PC-3 (cell line): ENCODE data around the gene SLCO3A1.

Source experiments
- CTCF ChIP-seq: fragments of 300-600 bp; sonication (generic); conservative IDR thresholded peaks from 2 replicates; pipeline ENCODE4 v1.5.1; 2017; ENCODE audit warnings: antibody characterized with exemption, low read depth, mild to moderate bottlenecking, low read length
- EZH2 ChIP-seq: fragments of 300-600 bp; sonication (generic); IDR thresholded peaks from one replicate; pipeline ENCODE4 v1.6.1; 2017; ENCODE audit warnings: antibody characterized with exemption, mild to moderate bottlenecking, low read length; ENCODE audit not compliant: unreplicated experiment
- EZH2phosphoT487 ChIP-seq: fragments of 300-600 bp; sonication (generic); IDR thresholded peaks from 2 replicates; pipeline ENCODE4 v1.6.1; 2018; ENCODE audit warnings: mild to moderate bottlenecking, antibody characterized with exemption, low read length, borderline replicate concordance

DNA sequence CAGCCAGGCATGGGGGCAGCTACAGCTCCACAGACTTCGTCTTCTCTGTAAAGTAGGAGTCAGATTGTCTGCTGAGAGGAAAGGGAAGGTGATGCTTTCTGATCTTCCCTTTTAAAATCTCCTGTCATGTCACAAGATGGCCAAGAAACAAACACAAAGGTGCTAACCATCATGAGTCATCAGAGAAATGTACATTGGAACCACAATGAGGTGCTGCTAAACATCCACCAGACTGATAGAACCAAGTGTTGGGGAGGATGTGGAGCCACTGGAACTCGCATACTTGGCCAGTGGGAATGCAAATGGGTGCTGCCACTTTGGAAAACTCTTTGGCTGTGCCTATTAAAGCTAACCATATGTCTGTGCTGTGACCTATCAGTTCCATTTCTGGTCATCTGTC is 268.8 kb downstream of the SLCO3A1 start:
- no peak for TF ChIP-seq EZH2
- TF ChIP-seq CTCF = no peak
- TF ChIP-seq EZH2phosphoT487 = no peak
